Smooth muscle cell (in vitro differentiated cells): ENCODE results near the gene SIGLEC10. TPM values are rescaled to one million over a fixed set of nuclear protein-coding genes. Genes with fewer than 3 reads are reported as not detected.
"Not testable (repeated sequence)": the region's sequence is repeated elsewhere in the genome, so short reads cannot be mapped to it uniquely, and the experiment has no call there.

Source experiments
- DNase-seq: peaks from one replicate; lab custom pipeline; 2025; ENCODE audit not compliant: unreplicated experiment; lab: John Stamatoyannopoulos, UW
- H2AFZ ChIP-seq: fragments of 200-600 bp; sonication (generic); 2 replicates; pipeline ENCODE4 v1.6.0; 2016; ENCODE audit warnings: antibody characterized with exemption, low read depth, mild to moderate bottlenecking
- H3F3A ChIP-seq: fragments of 200-600 bp; sonication (generic); 2 replicates; pipeline ENCODE4 v1.6.0; 2017; ENCODE audit warnings: antibody characterized with exemption, low read depth
- H3K27ac ChIP-seq: fragments of 200-600 bp; sonication (generic); 2 replicates; pipeline ENCODE4 v1.5.1; 2016; ENCODE audit warnings: low read depth, mild to moderate bottlenecking
- H3K27me3 ChIP-seq: fragments of 200-600 bp; sonication (generic); 2 replicates; pipeline ENCODE4 v1.6.1; 2016; ENCODE audit warnings: low read depth, mild to moderate bottlenecking
- H3K36me3 ChIP-seq: fragments of 200-600 bp; sonication (generic); 2 replicates; pipeline ENCODE4 v1.5.1; 2016; ENCODE audit warnings: low read depth
- H3K4me1 ChIP-seq: fragments of 200-600 bp; sonication (generic); 2 replicates; pipeline ENCODE4 v1.5.1; 2016; ENCODE audit warnings: low read depth
- H3K4me2 ChIP-seq: fragments of 200-600 bp; sonication (generic); 2 replicates; pipeline ENCODE4 v1.6.0; 2016; ENCODE audit warnings: mild to moderate bottlenecking
- H3K4me3 ChIP-seq: fragments of 200-600 bp; sonication (generic); 2 replicates; pipeline ENCODE4 v1.5.1; 2016; ENCODE audit warnings: mild to moderate bottlenecking
- H3K79me2 ChIP-seq: fragments of 200-600 bp; sonication (generic); 2 replicates; pipeline ENCODE4 v1.6.0; 2016; ENCODE audit warnings: low read depth, mild to moderate bottlenecking
- H3K9ac ChIP-seq: fragments of 200-600 bp; sonication (generic); 2 replicates; pipeline ENCODE4 v1.6.0; 2016; ENCODE audit warnings: low read depth
- H3K9me3 ChIP-seq: fragments of 200-600 bp; sonication (generic); replicated peaks from 2 replicates; pipeline ENCODE4 v1.5.1; 2016; ENCODE audit warnings: low read depth
- H4K20me1 ChIP-seq: fragments of 200-600 bp; sonication (generic); 2 replicates; pipeline ENCODE4 v1.6.0; 2016; ENCODE audit warnings: low read depth
- CTCF ChIP-seq: fragments of 200-600 bp; sonication (generic); IDR thresholded peaks from 2 replicates; pipeline ENCODE4 v1.5.1; 2017; ENCODE audit warnings: borderline replicate concordance, mild to moderate bottlenecking, antibody characterized with exemption; ENCODE audit not compliant: insufficient read depth, poor library complexity, severe bottlenecking
- WGBS: methylation state at CpG from one replicate; pipeline ENCODE4 v1.1.7; 2016; ENCODE audit warnings: low lambda C conversion rate; 5-methylcytosine and 5-hydroxymethylcytosine counted together
- polyA plus RNA-seq: library from polyadenylated mRNA; unstranded; fragments of >200 nt; fragmentation: Nextera tagmentation; extraction: Ambion mirVana; gene quantifications from 2 replicates; pipeline ENCODE4 v1.2.1, GENCODE V29; 2016
- total RNA-seq: library from RNA; depleted of rRNA; stranded (reverse); fragments of >200 nt; gene quantifications from 2 replicates; pipeline ENCODE4 v1.2.3, GENCODE V29; 2014

SIGLEC10 gene
- total and polyA plus RNA-seq, 2 experiments from 2014 or later, result not detected

- Histone ChIP-seq H3K36me3 (no peaks in the 10 kb centered on the region), H3K9ac (no peak overlapping the region), H3K79me2 (no peaks in the 10 kb centered on the region), H3K27ac (no peak overlapping the region), H3K4me3 (no peak overlapping the region), H2AFZ (no peak overlapping the region), H3K9me3 (no peaks in the 10 kb centered on the region), H4K20me1 (no peaks in the 10 kb centered on the region), H3K4me2 (no peak overlapping the region), H3F3A (no peaks in the 10 kb centered on the region), H3K27me3 (no peaks in the 10 kb centered on the region), H3K4me1 (peaks cover 9% of the 10 kb centered on the region)
- 87% methylated on average over 5 of the region's 5 CpGs for WGBS
- DNase-seq, result no peak
- TF ChIP-seq CTCF, result no peak
Observed at GRCh38 chr19:51399231-51399630, 18.2 kb downstream of the SIGLEC10 start.

GRCh38 chr19:51398096-51398704, 19.2 kb downstream of the SIGLEC10 start:
- no peaks in the 10 kb centered on the region for H3K36me3 ChIP-seq
- no peak overlapping the region for H3K4me2 ChIP-seq
- H3K27me3 ChIP-seq, result no peaks in the 10 kb centered on the region
- no peaks in the 10 kb centered on the region for H4K20me1 ChIP-seq
- H3F3A ChIP-seq, result no peaks in the 10 kb centered on the region
- no peaks in the 10 kb centered on the region for H3K79me2 ChIP-seq
- peak overlapping the region; percentile 36 for H2AFZ ChIP-seq
- 53% methylated on average over 7 of the region's 7 CpGs for WGBS
- H3K27ac ChIP-seq, result no peak overlapping the region
- no peak for DNase-seq
- no peak overlapping the region for H3K4me3 ChIP-seq
- no peak overlapping the region for H3K9ac ChIP-seq
- H3K4me1 ChIP-seq, result peaks cover 9% of the 10 kb centered on the region
- no peaks in the 10 kb centered on the region for H3K9me3 ChIP-seq
- TF ChIP-seq CTCF, result peak; percentile 45

GRCh38 chr19:51397453-51397852, 20.0 kb downstream of the SIGLEC10 start:
- not testable (repeated sequence) for H3K36me3 ChIP-seq, H3K27me3 ChIP-seq, H3K79me2 ChIP-seq, H2AFZ ChIP-seq, H3K9me3 ChIP-seq, DNase-seq, H3K27ac ChIP-seq, H3K4me3 ChIP-seq, H3F3A ChIP-seq, H4K20me1 ChIP-seq, H3K4me1 ChIP-seq, H3K9ac ChIP-seq, H3K4me2 ChIP-seq
- 61% methylated on average over 9 of the region's 9 CpGs for WGBS

- no peaks in the 10 kb centered on the region for H3K9me3 ChIP-seq
- no peak overlapping the region for H3K9ac ChIP-seq
- H3K27ac ChIP-seq, result no peak overlapping the region
- DNase-seq, result no peak
- 97% methylated on average over 2 of the region's 2 CpGs for WGBS
- no peaks in the 10 kb centered on the region for H4K20me1 ChIP-seq
- no peak for TF ChIP-seq CTCF
- H3K4me2 ChIP-seq, result no peak overlapping the region
- no peaks in the 10 kb centered on the region for H3K27me3 ChIP-seq
- H2AFZ ChIP-seq, result no peak overlapping the region
- no peak overlapping the region for H3K4me3 ChIP-seq
- H3F3A ChIP-seq, result no peaks in the 10 kb centered on the region
- no peaks in the 10 kb centered on the region for H3K79me2 ChIP-seq
- no peaks in the 10 kb centered on the region for H3K36me3 ChIP-seq
- H3K4me1 ChIP-seq, result peaks cover 9% of the 10 kb centered on the region
Observed at GRCh38 chr19:51396175-51396574, 21.3 kb downstream of the SIGLEC10 start.
